ENCODE measurements around the gene KLHL33. TPM values are rescaled to one million over a fixed set of nuclear protein-coding genes. Genes with fewer than 3 reads are reported as not detected.

The KLHL33 gene, protein sequence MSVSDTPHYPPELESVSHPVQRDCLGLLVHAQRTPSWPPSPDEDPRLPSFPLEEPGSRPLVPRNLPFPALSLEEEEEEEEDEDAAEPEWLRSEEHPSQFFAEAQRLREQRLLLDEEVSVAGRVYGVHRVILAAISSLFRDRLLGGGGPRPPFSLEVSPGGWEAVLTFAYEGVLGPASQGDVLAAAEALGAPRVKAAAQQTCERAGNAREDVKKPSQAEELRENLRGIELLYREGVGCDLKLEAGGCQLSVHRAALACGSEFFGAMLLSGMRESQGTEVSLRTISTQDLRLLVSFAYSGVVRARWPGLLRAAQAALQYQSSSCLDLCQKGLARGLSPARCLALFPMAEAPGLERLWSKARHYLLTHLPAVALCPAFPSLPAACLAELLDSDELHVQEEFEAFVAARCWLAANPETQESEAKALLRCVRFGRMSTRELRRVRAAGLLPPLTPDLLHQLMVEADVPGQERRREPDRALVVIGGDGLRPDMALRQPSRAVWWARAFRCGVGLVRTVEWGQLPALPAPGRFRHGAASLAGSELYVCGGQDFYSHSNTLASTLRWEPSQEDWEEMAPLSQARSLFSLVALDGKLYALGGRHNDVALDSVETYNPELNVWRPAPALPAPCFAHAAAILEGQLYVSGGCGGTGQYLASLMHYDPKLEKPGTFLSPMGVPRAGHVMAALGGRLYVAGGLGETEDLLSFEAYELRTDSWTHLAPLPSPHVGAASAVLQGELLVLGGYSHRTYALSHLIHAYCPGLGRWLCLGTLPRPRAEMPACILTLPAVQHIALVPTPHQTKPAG
- total RNA-seq: 1.9 TPM

DNA sequence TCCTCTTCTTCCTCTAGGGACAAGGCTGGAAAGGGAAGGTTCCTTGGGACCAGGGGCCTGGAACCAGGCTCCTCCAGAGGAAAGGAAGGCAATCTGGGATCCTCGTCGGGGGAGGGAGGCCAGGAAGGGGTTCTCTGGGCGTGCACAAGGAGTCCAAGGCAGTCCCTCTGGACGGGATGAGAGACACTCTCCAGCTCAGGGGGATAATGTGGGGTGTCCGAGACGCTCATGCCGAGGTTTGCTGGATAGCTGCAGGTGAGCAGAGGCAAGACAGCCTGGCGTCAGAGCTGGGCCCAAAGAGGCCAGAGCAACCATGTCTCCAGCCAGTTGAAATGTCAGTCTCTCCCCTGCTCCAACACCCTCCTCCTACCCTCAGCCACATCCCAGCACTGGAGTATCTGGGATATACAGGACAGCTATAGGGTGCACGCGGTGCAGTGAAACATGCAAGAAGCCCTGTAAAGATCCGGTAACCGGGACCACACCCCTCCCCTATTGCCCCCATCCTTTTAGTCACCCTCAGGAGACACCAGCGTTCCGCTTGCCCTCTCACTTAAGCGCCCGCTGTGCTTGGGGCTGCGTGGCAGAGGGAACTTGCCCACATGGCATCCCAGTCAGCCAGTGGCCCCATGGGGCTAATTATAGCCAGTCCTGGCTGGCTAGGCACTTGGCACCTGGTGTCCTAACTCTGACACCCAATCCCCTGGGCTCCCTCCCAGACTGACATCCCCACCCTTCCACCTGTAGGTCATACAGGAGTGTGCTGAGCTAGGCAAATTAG lies at the start of gene KLHL33:
TSS of gene KLHL33 (minus strand) at position 585 of the 781 bp plus-strand sequence. CDS start at position 230, 355 bp downstream.
- no peak for DNase-seq

DNA sequence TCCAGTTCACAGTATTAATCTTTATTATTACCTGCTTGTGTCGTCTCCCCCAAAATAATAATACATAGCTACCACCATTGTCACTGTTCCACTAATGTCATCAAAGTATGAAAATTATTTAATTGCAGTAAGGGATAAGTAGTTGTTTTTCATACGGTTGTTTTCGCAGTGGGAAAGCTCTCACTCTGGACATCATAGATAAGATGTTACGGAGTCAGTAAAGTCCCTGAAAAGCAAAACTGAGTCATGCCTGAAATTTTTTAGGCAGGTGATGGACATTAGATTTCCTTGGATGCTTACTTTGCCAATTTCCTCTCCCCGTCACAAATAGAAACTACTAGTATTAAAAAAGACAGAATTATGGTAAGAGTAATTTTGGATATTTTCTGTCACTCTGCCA lies 46.4 kb upstream of the KLHL33 start:
- DNase-seq: no peak

DNA sequence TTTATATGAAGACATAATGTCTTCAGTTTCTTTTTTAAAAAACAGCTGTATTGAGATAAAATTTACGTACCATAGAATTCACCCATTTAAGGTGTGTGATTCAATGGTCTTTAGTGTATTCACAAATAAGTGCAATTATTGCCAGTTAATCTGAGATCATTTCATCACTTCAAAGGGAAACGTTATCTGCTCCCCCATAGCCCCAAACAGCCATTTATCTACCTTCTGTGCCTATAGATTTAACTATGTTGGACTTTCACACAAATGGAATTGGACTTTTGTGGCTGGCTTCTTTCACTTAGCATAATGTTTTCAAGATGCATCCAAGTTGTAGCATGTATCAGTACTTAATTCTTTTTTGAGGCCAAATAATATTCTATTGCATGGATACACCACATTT lies 42.9 kb upstream of the KLHL33 start:
- DNase-seq: no peak

DNA sequence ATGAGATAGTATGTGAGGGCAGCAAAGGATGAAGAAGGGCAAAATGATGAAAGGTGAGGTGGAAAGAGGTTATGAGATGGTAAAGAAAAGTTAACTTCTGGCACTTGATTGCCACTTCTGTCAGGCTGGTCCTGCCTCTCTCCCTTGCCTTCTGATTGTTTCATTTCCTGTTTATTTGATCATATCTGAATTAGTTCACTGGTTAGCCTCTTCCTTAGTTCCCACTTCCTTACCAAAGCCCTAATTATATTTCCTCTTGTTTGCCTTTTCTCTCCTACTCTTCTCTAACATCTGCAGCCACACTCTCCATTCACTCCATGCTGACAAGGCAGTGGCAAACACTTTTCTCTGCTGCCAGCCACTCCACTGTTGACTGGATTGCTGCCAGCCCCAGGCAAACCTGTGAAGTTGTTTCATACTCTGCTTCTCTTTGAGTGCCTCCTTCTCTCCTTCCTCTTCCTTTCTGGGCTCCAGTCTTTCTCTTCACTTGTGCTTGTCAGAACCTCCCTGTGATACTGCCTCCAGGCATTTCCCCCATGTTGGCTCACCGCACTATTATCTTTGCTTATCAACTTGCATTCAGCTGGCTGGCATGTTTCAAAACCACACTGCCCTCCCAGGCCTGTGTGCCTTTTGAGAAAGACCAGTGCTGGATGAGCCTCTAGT lies 41.4 kb upstream of the KLHL33 start:
- DNase-seq: no peak

DNA sequence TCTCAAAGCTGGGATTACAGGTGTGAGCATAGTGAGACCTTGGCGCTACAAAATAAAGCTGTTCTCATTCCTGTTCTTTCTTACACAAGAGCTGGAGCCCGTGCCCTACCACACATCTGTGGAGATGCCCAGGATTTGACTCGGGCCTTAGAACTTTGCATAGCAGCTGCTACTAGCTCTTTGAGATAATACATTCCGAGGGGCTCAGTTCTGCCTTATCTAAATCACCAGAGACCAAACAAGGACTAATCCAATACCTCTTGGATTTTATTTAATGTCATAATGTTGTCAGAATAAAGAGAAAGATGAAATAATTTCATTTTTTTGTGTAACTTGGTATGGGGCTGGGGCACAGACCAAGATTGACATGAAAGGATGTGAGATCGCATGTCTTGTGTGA lies 40.8 kb upstream of the KLHL33 start:
- DNase-seq: no peak

DNA sequence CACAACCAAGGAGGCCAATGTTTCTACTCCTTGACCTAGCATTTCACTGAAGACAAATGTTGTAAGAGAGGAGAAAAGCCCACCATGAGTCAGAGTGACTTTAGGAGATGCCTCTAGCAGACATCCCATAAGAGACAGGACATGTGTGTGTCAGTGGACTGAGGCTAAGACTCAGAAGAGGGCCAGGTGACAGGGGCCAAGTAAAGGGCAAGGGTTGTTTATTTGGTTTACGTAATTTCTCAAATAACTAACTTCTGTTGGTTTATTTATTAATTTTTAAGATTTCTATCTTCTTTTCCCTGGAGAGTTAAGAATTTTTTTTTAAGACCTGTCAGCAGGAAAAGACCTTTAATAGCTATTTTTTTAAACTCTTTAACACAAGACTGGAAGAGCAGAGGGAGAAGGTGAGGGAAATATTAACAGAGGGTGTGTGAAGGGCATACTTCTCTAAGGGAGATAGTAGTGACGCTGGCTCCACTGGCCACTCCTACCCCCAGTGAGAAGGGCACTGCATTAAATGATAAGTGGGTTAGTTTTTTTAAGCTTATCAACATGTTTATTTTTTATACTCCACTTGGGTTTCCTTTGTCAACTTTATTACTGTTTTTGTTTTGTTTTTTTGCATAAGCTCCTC lies 36.7 kb upstream of the KLHL33 start:
- no peak for DNase-seq

DNA sequence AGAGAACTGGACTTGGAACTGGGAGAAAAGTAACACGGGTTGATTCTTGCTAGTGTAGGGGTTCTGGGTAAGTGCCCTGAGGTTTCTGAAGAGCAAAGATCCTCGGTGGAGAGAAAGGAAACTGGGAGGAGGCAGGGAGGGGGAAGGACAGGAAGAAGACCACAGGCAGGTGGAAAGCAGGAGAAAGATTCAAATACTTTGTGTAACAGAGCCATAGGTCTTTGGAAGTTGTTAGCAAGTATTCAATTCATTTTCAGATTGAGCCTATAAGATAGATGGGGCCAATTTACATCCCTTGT lies 34.6 kb upstream of the KLHL33 start:
- DNase-seq: no peak

DNA sequence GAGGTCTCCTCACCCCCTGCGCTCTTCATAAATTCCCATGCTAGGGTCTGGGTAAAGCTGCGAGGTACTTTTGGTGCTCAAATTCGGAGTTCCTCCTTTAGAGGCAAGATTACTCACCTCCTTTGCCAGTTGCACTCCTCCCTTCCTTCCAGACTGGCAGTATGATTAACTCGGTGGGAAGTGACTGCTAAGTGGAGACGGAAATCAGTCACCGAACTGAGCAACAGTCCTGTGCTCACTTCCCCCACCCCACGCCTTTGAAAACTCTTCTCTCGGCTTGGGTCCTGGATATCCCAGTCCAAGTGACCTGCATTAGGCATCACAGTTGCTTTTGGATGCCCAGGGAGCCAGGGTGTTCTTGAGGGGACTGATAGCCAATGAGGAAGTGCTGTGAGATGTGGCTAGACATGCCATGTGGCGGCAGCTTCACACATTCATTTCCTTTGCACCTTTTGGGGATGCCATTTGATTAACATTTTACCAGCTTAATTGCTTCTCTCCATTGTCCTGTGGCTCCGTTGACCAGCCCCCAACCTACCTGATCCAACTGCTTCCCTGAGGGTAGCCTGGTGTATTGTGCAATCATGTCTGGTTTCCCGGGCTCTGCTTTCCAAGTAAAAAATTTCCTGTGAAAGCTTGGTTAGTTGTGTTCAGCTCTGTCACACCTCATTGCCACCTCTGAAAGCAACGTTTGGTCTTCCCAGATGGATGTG lies 34.1 kb upstream of the KLHL33 start:
- peak; percentile 26 for DNase-seq

DNA sequence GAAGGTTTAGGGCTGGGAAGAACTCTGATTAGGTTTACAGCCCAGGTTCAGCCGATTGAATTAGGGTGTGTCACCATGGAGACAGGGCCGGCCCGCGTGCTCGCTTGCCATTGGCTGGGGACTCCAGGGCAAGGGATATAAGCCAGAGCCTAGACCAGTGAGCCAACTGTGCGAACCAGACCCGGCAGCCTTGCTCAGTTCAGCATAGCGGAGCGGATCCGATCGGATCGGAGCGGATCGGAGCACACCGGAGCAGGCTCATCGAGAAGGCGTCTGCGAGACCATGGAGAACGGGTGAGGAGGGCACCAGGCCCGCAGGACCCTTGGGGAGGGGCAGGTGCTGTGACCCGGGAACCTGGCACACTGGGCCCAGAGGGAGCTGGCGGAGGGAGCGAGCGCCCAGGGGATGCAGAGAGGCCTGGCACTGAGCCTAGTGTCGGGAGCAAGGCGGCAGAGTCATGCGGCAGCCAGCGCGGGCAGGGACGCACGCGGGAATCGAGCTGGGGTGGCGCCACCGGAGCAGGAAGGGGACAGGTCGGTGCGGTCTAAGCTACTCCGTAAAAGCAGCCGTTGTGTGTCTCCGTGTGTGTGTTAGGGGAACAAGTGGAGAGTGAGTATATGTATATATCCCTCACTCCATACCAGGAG lies 33.4 kb upstream of the KLHL33 start, which contains the start of gene PNP:
TSS of gene PNP (plus strand) at position 165 of the 648 bp plus-strand sequence. CDS start at position 284, 119 bp downstream.
- peak; percentile 84 for DNase-seq

DNA sequence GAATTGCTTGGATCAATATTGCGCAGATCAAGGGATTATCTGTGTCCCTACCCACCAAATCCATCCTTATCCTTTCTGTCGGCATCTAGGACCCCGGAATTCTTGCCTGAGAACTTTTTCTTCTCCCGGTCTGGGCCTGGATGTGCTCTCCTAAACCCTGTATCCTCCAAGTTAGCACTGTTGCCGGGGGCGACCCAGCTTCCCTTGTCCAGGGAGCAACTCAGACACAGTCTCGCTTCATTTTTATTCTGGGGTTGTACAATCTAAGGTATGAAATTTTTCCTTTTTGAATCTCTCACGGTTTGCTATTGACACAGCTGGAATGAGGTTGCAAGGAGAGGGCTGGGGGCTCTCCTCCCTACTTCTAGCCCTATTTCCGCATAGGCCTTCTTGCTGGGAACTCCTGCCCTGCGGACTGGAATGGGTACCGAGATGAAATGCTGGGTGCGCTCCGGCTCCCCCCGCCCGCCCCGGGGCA lies 32.8 kb upstream of the KLHL33 start:
- DNase-seq: no peak

DNA sequence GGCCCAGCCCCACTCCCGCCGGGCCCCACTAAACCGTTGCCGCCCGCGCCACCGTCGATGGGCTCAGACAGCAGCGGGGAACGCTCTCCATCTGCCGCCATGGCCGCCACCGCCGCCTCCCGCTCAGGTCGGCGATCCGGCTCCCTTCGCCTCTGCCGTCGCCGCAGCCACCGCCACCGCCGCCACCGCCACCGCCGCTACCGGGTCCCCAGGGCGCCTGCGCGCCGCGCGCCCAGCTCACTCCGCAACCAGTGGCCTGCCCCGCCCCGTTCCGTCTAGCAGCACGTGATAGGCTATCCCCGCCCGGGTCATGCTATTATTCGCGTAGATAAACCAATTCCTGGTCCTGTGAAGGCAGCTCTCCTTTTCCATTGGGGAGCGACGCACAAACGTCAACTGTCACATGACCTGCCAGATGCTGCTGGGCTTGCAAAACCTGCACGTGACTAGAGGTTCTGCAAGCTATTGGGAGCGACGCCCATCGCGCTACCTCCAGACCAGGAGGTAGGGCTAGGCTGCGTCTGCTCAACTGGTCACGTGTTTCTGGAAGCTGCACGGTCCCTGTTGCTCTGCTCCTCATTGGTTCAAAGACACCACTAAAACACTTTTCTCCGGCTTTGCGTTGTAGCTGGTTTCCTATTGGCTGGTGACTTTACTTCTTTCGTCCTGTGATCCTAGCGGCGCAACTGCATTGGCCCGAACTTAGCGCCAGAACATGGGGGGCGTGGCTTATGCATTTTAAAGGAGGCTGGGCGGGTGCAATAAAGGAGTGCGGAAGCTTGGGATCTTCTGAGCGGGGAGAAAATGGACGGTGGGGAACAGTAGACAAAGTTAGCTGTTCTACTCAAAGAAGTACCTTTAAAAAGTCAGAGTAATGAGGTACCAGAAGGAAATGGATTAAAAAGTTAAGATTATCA lies 25.5 kb upstream of the KLHL33 start, which contains the start of gene PIP4P1:
TSS of gene PIP4P1 (minus strand) at position 210 of the 917 bp plus-strand sequence. CDS start at position 101, 109 bp downstream.
- peak; percentile 100 for DNase-seq

DNA sequence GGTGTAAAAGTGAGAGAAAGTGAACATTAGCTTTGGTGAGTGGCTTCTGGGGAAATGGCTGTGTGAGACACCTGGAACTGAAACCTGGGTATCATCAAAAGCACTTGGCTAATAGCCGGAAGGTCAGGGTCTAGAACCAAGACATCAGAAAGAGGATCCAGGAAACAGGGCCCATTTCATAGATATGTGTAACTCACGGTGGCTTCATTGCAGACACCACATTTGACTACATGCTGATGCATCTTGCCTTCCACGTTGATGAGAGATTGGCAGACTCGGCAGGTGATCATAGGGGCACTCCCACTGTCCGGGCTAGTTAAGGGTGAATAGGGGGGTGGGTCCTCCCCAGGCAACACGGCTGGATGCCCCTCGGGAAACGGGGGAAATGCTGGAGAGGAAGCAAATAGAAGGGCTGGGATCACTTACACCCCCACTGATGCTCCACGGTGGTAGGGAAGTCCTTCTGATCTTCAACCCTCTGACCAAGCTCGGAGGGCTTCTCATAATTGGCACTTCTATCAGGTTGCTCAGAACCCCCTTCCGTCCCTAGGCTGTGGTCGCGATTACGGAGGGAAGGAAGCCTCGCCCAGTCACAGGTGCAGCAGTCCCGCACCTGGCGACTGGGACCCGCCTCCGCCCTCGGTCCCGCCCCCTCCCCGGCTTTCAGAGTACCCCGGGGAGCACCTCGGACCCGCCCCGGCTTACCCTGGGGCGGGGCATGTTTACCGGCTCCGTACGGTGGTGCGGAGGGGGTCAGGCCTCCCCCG lies 24.7 kb upstream of the KLHL33 start:
- DNase-seq: peak; percentile 38

DNA sequence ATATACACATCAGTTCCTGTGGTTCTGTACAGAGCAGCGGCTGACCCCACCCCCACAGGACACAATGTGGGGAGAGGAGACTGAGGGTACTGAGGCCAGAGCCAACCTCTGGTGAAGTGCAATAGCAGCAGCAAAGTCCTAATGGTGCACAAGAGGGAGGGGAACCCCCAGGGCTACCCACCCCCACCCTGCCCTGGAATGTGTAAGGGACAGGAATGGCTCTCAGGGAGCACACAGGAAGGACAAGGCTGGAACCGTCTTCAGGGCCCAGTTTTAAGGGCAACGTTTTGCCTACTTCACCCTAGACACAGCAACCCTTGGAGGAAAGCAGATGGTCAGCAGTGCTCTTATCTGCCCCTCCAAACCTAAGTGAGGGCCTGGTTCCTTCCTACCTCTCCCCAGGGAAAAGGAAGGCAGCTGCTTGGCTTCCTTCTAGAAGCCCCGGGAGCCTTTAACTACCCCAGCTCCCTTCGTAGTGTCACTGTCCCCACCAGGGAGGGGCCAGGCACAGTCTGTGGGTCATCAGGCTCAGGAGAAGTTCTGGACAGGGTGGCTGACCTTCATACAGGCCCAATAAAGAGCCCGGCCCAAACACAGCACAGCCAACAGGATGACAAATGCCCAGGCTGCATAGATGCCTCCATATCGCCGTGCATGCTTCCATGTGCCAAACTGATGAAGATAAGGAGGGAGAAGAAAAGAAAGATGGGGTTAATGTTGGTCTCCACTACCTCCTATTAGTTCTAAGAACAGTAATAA lies 22.2 kb upstream of the KLHL33 start:
- DNase-seq: no peak

DNA sequence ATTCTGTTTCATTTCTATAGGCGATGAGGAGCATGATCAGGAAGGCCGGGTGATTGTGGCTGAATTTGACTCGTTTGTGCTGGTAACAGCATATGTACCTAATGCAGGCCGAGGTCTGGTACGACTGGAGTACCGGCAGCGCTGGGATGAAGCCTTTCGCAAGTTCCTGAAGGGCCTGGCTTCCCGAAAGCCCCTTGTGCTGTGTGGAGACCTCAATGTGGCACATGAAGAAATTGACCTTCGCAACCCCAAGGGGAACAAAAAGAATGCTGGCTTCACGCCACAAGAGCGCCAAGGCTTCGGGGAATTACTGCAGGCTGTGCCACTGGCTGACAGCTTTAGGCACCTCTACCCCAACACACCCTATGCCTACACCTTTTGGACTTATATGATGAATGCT lies 21.0 kb upstream of the KLHL33 start:
- no peak for DNase-seq

DNA sequence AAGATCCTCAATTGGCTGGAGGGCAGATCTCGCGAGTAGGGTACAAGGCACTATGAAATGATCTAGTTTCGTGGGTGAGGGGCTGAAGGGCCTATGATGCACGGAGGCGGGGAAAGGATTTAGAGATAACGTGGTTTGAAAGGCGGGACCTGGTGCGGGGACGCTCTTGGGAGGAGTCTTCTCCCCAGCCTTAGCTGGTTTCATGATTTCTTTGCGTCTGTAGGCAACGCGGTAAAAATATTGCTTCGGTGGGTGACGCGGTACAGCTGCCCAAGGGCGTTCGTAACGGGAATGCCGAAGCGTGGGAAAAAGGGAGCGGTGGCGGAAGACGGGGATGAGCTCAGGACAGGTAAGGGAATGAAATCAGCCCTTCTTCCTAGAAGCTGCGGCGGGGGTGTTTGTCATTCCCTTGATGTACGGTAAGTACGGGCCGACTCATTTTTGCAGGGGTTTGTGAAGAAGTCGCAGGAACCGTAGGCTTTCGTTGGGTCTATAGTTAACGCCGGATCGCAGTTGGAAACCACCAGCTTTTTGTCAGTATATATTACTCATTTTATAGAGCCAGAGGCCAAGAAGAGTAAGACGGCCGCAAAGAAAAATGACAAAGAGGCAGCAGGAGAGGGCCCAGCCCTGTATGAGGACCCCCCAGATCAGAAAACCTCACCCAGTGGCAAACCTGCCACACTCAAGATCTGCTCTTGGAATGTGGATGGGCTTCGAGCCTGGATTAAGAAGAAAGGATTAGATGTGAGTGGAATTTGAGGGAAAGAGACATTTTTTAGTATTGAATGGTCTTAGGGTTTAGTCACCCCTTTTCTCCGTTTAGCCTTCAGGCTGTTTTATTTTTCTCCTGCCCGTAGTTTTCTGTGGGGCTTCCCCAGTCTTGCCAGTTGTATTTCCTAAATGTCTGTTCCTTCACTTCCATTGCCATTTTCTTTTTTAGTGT lies 19.7 kb upstream of the KLHL33 start:
- DNase-seq: no peak
